DMS53 (cell line): Measurements from ENCODE around the gene DMP1.

Experiments used
- DNase-seq: peaks from one replicate; lab custom pipeline; 2025; lab: John Stamatoyannopoulos, UW

DMP1 gene, protein sequence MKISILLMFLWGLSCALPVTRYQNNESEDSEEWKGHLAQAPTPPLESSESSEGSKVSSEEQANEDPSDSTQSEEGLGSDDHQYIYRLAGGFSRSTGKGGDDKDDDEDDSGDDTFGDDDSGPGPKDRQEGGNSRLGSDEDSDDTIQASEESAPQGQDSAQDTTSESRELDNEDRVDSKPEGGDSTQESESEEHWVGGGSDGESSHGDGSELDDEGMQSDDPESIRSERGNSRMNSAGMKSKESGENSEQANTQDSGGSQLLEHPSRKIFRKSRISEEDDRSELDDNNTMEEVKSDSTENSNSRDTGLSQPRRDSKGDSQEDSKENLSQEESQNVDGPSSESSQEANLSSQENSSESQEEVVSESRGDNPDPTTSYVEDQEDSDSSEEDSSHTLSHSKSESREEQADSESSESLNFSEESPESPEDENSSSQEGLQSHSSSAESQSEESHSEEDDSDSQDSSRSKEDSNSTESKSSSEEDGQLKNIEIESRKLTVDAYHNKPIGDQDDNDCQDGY

DNA sequence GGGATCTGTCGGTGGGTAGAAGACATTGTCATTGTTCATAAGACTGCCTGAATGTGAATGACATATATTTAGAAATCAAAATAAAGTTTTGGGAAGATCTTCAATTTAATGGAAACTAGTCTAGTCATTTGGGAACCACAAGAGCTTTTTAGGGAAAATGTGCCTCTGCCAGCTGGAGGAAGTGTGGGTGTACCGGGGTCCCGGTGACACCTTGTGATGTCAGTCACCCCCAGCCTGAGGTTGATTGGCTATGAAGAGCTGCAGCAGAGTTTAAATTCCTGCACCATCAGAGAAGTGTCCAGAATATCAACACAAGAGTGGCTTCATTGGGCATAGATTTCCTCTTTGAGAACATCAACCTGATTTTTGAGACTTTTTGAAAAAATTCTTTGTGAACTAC lies at the start of gene DMP1:
Gene DMP1, plus strand, starts transcription at position 301 of the 400 bp plus-strand sequence. CDS start 6,213 bp downstream, outside the sequence.
- no peak for DNase-seq

DNA sequence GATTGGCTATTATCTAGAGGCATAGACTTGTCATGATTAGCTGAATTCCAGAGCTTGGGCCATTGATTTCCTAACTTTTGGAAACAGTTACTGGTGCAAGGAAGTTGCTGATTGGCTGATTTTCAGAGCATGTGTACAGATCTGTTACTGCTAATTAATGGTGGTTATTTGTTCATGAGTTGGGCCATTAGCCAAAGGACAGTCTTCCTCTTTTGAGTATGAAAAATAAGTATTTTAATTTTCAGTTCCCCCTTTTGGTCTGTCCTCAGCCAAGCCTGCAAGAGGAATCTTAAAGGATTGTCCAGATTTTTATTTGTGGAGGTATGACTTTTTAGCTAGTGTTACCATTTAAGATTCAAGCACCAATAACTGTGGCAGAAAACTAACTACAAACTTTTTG lies 48.7 kb upstream of the DMP1 start:
- DNase-seq, result no peak

DNA sequence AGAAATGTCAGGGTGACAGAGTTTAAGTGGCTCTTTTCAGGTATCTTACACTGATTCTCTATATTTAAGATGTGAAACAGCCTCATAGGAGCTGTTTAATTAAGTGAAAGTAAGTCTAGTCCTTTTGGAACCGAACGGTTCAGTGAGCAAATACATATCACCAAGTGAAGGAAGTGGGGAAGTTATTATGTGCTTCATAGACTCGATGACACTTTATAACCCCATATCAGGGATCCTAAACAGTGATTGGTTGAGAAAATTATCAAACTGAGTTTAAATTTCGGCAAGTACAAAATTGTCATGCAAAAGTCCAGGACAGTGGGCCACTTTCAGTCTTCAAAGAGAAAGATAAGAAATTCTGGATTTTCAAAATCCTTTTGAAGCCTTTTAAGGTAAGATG lies 41.9 kb upstream of the DMP1 start, which contains the start of gene DSPP:
Gene DSPP, plus strand, starts transcription at position 301 of the 400 bp plus-strand sequence. CDS start 2,380 bp downstream, outside the sequence.
- DNase-seq, result no peak

- DNase-seq, result no peak
Observed at GRCh38 chr4:87614292-87614890, 35.7 kb upstream of the DMP1 start.

GRCh38 chr4:87616268-87616667 lies 33.8 kb upstream of the DMP1 start:
- DNase-seq, result no peak

DNA sequence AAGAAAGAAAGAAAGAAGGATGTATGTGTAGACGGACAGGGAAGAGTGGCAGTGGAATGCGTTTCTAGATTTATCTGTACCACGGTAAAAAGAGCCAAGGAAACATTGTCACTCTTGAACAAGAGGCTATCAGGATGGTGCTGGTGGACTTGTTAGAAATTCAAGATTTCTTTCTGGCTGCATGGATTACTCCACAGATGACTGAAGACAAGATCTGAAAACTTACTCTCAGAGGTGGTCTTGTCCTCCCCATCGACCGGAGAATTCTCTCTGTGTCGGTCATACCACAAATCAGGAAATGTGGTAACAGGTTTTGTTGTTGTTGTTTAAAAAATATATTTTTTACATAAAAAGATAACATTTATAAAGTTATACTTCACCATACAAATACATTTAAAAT lies 30.0 kb upstream of the DMP1 start:
- DNase-seq, result no peak

- no peak for DNase-seq
Observed at GRCh38 chr4:87620491-87620890, 29.6 kb upstream of the DMP1 start.

DNA sequence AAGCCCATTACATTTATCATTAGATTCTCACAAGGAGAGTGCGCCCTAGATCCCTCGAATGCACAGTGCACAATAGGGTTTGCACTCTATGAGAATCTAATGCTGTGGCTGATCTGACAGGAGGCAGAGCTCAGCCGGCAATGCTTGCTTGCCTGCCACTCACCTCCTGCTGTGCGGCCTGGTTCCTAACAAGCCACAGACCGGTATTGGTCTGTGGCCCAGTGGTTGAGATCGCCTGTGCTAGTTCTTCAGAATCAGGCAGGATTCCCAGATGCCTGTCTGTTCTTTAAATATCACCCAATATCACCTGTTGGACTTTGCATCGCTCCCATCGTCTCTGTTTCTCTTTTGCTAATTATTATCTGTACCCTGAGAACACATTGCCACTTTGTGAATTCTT lies 27.8 kb upstream of the DMP1 start:
- no peak for DNase-seq

DNA sequence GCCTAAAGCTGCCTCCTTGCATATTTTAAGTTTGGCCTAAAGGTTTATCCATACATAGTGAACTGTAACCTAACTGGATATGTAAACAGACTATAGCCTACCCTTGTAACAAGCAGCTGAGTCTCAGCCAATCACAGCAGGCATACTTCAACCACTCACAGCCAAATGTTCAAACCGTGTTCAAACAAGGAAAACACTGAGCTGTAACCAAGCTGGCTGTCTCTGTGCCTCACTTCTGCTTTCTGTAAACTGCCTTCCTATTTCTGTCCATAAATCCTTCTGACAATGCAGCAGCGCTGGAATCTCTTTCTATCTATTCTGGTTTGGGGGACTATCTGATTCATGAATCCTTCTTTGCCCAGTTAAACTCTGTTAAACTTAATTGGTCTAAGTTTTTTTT lies 25.4 kb upstream of the DMP1 start:
- DNase-seq, result no peak

DNA sequence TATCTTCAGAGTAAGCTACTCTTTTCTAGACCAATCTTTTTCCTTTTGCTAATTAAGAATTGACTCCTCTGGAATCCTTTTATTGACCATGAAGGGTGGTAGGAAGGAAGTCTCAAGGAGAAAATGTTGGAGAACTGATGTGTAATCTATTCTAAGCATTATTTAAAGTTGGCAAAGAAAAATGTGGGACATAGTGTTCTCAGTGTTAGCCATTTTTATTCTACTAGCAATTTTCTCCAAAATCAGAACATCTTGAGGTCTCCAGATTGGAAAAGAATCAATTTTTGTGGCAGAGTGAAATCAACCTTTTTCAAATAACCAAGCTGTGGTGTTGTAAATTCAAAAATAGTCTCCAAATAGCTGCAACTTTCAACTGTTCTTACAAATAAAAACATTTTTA lies 18.4 kb upstream of the DMP1 start:
- no peak for DNase-seq

GRCh38 chr4:87632469-87632868 lies 17.6 kb upstream of the DMP1 start:
- peak; percentile 33 for DNase-seq

GRCh38 chr4:87633243-87633642 lies 16.8 kb upstream of the DMP1 start:
- peak; percentile 13 for DNase-seq

- peak; percentile 3 for DNase-seq
Observed at GRCh38 chr4:87644286-87644685, 5.8 kb upstream of the DMP1 start.

GRCh38 chr4:87650938-87651337 lies 858 bp downstream of the DMP1 start:
- no peak for DNase-seq

GRCh38 chr4:87651941-87652340 lies 1.9 kb downstream of the DMP1 start:
- DNase-seq, result no peak

DNA sequence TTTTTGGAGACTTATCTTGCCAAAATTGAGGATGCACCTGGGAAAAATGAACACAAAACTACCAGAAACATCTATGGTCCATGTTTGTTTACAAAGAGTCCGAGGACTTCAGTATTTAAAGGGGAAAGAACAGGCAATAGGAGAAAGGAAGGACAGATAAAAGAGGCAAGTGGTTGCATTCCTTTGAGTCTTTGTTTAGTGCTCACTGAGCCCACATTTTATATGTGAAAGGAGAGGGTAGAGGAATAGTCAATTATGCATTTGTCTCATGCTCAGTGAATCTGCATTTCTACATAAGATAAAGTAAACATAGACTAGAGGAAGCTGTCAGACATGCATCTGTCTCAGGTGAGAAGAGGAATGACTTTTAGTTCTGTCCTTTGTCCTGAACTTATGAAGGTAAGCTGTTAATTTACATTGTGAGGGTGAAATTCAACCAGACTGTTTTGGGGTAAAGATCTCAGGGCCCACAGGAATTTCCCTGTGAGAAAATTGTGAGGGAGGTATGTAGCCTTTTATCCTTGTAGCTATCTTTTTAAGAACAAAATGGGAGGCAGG lies 4.5 kb downstream of the DMP1 start:
- DNase-seq, result peak; percentile 3

GRCh38 chr4:87657525-87657924 lies 7.4 kb downstream of the DMP1 start:
- no peak for DNase-seq

DNA sequence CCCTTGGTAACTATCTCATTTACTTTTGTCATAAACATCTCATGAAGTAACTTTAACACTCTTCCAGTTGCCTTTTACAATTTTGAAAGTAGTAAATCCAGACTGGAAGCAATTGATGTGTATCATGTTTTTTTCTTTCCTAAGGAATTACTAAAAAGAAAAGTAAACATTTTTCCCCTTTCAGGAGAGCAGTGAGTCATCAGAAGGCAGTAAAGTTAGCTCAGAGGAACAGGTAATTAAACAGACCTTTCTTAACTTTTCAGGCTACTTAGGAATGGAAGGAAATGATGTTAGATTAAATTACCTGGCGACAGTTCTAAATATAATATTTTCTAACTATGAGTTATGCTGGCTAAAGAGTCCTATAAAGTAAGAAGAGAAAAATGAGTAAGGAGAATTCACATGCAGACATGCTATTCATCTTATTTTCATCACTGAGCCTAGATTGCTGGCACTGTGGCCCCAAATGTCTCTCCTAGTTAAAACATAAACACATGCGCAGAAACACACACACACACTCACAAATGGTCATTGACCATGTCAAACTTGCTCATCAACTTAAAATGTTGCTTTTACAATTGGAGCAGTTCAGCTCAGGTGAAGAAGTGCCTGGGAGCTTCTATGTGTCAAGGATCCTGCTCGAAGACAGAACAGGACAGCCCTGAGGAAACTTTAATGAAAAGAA lies 9.3 kb downstream of the DMP1 start:
- peak; percentile 7 for DNase-seq

DNA sequence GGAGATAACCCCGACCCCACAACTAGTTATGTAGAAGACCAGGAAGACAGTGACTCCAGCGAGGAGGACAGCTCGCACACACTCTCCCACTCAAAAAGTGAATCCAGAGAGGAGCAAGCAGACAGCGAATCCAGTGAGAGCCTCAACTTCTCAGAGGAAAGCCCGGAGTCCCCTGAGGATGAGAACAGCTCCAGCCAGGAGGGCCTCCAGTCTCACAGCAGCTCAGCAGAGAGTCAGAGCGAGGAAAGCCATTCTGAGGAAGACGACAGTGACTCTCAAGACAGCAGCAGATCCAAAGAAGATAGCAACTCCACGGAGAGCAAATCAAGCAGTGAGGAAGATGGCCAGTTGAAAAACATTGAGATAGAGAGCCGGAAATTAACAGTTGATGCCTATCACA lies 12.8 kb downstream of the DMP1 start:
- no peak for DNase-seq

- no peak for DNase-seq
Observed at GRCh38 chr4:87669373-87669772, 19.3 kb downstream of the DMP1 start.

DNA sequence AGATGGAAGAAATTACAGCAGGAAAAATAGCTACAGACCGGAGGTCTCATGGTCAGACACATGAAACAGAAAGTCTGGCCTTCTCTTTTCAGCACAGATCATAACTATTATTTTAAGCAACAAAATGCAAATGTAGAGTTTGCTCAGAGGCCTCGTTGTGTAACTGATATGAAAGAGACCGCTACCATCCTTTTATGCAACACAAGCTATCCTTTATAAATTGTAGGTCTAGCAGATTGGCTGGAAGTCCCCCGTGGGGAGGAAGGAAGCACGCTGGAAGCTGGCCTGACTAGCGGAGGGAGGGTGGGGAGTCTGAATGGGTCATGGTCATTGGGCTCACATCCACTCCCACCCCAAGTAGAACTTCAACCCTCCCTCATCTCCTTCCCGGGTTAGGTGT lies 27.7 kb downstream of the DMP1 start:
- no peak for DNase-seq

DNA sequence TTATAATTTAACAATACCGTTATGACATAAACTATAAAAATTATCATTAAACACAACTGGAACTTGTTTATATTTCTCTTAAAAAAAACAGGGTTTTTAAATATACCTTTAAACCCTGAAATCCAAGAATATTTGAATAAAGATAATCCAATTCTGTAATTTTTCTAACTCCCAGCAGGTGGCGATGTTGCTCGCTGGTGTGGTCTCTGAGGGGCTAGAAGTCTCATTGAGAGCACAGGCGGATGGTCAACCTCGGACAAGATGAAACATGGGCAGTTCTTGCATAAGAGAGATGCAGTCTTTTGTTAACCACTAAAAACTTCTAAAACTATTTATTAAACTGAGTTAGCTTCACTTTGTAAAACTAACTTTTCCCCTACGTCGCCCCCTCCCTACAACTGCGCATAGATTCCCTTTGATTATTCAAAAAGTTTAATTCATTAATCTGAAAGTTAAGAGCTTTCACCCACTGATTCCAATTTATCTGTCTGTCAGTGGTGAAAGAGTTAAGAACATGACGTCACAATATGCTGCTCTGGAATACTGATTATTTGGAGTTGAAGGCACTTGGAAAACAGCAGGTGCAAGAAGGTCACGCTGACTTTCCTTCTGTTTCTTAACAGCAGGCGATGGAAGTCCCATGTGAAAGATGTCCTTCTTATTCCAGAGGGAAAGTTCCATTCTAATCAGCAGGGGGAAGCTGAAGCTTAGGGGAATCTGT lies 29.5 kb downstream of the DMP1 start:
- DNase-seq, result peak; percentile 69
